ENCODE measurements around the gene PEX10.
"Not testable (repeated sequence)": the region's sequence is repeated elsewhere in the genome, so short reads cannot be mapped to it uniquely, and the experiment has no call there.

PEX10 gene

GRCh38 chr1:2412395-2412772, at the start of gene PEX10:
Gene PEX10, minus strand, starts transcription at chr1:2412564. Its CDS starts 62 bp downstream, at chr1:2412502.
- peak; percentile 83 to 85 for DNase-seq (ENCODE audit: low read depth in 2 of 2)

- no peak for DNase-seq (ENCODE audit: low read depth in 2 of 2)
These were observed 48.8 kb upstream of the PEX10 start for GRCh38 chr1:2460996-2461751.

- DNase-seq (ENCODE audit: low read depth in 2 of 2): no peak
These were observed 47.8 kb upstream of the PEX10 start for GRCh38 chr1:2460203-2460602.

GRCh38 chr1:2459757-2460156, 47.4 kb upstream of the PEX10 start:
- no peak for DNase-seq (ENCODE audit: low read depth in 2 of 2)

- DNase-seq (ENCODE audit: low read depth in 2 of 2): not testable (repeated sequence)
These were observed 46.9 kb upstream of the PEX10 start for GRCh38 chr1:2459102-2459753.

- no peak for DNase-seq (ENCODE audit: low read depth in 2 of 2)
These were observed 46.3 kb upstream of the PEX10 start for GRCh38 chr1:2458687-2459086.

- DNase-seq (ENCODE audit: low read depth in 2 of 2): no peak
These were observed 45.1 kb upstream of the PEX10 start for GRCh38 chr1:2457444-2457843.

- no peak for DNase-seq (ENCODE audit: low read depth in 2 of 2)
These were observed 43.4 kb upstream of the PEX10 start for GRCh38 chr1:2455757-2456156.

- DNase-seq (ENCODE audit: low read depth in 2 of 2): no peak
These were observed 41.9 kb upstream of the PEX10 start for GRCh38 chr1:2454227-2454626.

- no peak for DNase-seq (ENCODE audit: low read depth in 2 of 2)
These were observed 40.6 kb upstream of the PEX10 start for GRCh38 chr1:2452932-2453315.

GRCh38 chr1:2452201-2452931, 40.0 kb upstream of the PEX10 start:
- no peak for DNase-seq (ENCODE audit: low read depth in 2 of 2)

GRCh38 chr1:2451741-2452140, 39.4 kb upstream of the PEX10 start:
- peak; percentile 64 to 66 for DNase-seq (ENCODE audit: low read depth in 2 of 2)

GRCh38 chr1:2449636-2450454, 37.5 kb upstream of the PEX10 start:
- DNase-seq (ENCODE audit: low read depth in 2 of 2): no peak

- no peak for DNase-seq (ENCODE audit: low read depth in 2 of 2)
These were observed 35.7 kb upstream of the PEX10 start for GRCh38 chr1:2448098-2448445.

GRCh38 chr1:2447276-2448097, 35.1 kb upstream of the PEX10 start:
- no peak for DNase-seq (ENCODE audit: low read depth in 2 of 2)

GRCh38 chr1:2446861-2447260, 34.5 kb upstream of the PEX10 start:
- no peak for DNase-seq (ENCODE audit: low read depth in 2 of 2)

- DNase-seq (ENCODE audit: low read depth in 2 of 2): no peak
These were observed 34.0 kb upstream of the PEX10 start for GRCh38 chr1:2446394-2446793.

- DNase-seq (ENCODE audit: low read depth in 2 of 2): no peak
These were observed 33.5 kb upstream of the PEX10 start for GRCh38 chr1:2445823-2446215.

- DNase-seq (ENCODE audit: low read depth in 2 of 2): no peak
These were observed 32.9 kb upstream of the PEX10 start for GRCh38 chr1:2445162-2445822.

GRCh38 chr1:2444138-2444591, 31.8 kb upstream of the PEX10 start:
- no peak for DNase-seq (ENCODE audit: low read depth in 2 of 2)

Measured in fibroblast of skin of left biceps (primary cell).